ENCODE data around the gene OSBPL5. TPM values are rescaled to one million over a fixed set of nuclear protein-coding genes. Genes with fewer than 3 reads are reported as not detected.
"Not testable (repeated sequence)": the region's sequence is repeated elsewhere in the genome, so short reads cannot be mapped to it uniquely, and the experiment has no call there.

Gene OSBPL5
- total and polyA plus RNA-seq, 4 donors, result 20.9 to 54.0 (median 34.8) TPM

GRCh38 chr11:3123305-3123704 lies 41.8 kb downstream of the OSBPL5 start:
- 49% methylated on average over 17 of the region's 19 CpGs for WGBS (ENCODE audit: insufficient coverage)
- peak in 4 of 6 donors; percentile 20 to 96 (median 53) for DNase-seq (ENCODE audit: low read depth in 4 of 6, low spot score in 6 of 6)
- H3K4me3 ChIP-seq (ENCODE audit: low read depth, low read length), result no peak overlapping the region
- H3K4me1 ChIP-seq (ENCODE audit: control insufficient read depth, insufficient read depth, low read length), result peaks cover 36% of the 10 kb centered on the region
- no peak overlapping the region for H3K27ac ChIP-seq (ENCODE audit: low read depth, low read length)
- H3K9me3 ChIP-seq (ENCODE audit: control insufficient read depth, insufficient read depth, low read length), result no peaks in the 10 kb centered on the region
- H3K27me3 ChIP-seq (ENCODE audit: control insufficient read depth, insufficient read depth, low read length), result no peaks in the 10 kb centered on the region
- peaks cover 95% of the 10 kb centered on the region for H3K36me3 ChIP-seq (ENCODE audit: control insufficient read depth, insufficient read depth, low read length)

GRCh38 chr11:3122775-3123201 lies 42.3 kb downstream of the OSBPL5 start:
- Histone ChIP-seq H3K27me3 (ENCODE audit: control insufficient read depth, insufficient read depth, low read length) (no peaks in the 10 kb centered on the region), H3K4me3 (ENCODE audit: low read depth, low read length) (no peak overlapping the region), H3K36me3 (ENCODE audit: control insufficient read depth, insufficient read depth, low read length) (peaks cover 90% of the 10 kb centered on the region), H3K27ac (ENCODE audit: low read depth, low read length) (no peak overlapping the region), H3K4me1 (ENCODE audit: control insufficient read depth, insufficient read depth, low read length) (peaks cover 36% of the 10 kb centered on the region), H3K9me3 (ENCODE audit: control insufficient read depth, insufficient read depth, low read length) (no peaks in the 10 kb centered on the region)
- no peak for DNase-seq (ENCODE audit: low read depth in 4 of 6, low spot score in 6 of 6)
- WGBS (ENCODE audit: insufficient coverage), result 86% methylated on average over 13 of the region's 13 CpGs

- Histone ChIP-seq H3K9me3 (ENCODE audit: control insufficient read depth, insufficient read depth, low read length) (no peaks in the 10 kb centered on the region), H3K36me3 (ENCODE audit: control insufficient read depth, insufficient read depth, low read length) (peaks cover 84% of the 10 kb centered on the region), H3K27me3 (ENCODE audit: control insufficient read depth, insufficient read depth, low read length) (no peaks in the 10 kb centered on the region), H3K27ac (ENCODE audit: low read depth, low read length) (no peak overlapping the region), H3K4me1 (ENCODE audit: control insufficient read depth, insufficient read depth, low read length) (peaks cover 35% of the 10 kb centered on the region), H3K4me3 (ENCODE audit: low read depth, low read length) (no peak overlapping the region)
- no peak for DNase-seq (ENCODE audit: low read depth in 4 of 6, low spot score in 6 of 6)
- WGBS (ENCODE audit: insufficient coverage), result 92% methylated on average over 29 of the region's 34 CpGs
Measured at GRCh38 chr11:3121931-3122774, 43.0 kb downstream of the OSBPL5 start.

- Histone ChIP-seq H3K4me3 (ENCODE audit: low read depth, low read length) (no peak overlapping the region), H3K4me1 (ENCODE audit: control insufficient read depth, insufficient read depth, low read length) (peaks cover 27% of the 10 kb centered on the region), H3K36me3 (ENCODE audit: control insufficient read depth, insufficient read depth, low read length) (peaks cover 76% of the 10 kb centered on the region), H3K27me3 (ENCODE audit: control insufficient read depth, insufficient read depth, low read length) (no peaks in the 10 kb centered on the region), H3K9me3 (ENCODE audit: control insufficient read depth, insufficient read depth, low read length) (no peaks in the 10 kb centered on the region), H3K27ac (ENCODE audit: low read depth, low read length) (no peak overlapping the region)
- WGBS (ENCODE audit: insufficient coverage), result 96% methylated on average over 8 of the region's 10 CpGs
- no peak for DNase-seq (ENCODE audit: low read depth in 4 of 6, low spot score in 6 of 6)
Measured at GRCh38 chr11:3121416-3121815, 43.7 kb downstream of the OSBPL5 start.

GRCh38 chr11:3120071-3120792 lies 44.9 kb downstream of the OSBPL5 start:
- DNase-seq (ENCODE audit: low read depth in 4 of 6, low spot score in 6 of 6), result no peak
- Histone ChIP-seq H3K9me3 (ENCODE audit: control insufficient read depth, insufficient read depth, low read length) (no peaks in the 10 kb centered on the region), H3K4me3 (ENCODE audit: low read depth, low read length) (no peak overlapping the region), H3K27ac (ENCODE audit: low read depth, low read length) (no peak overlapping the region), H3K36me3 (ENCODE audit: control insufficient read depth, insufficient read depth, low read length) (peaks cover 66% of the 10 kb centered on the region), H3K27me3 (ENCODE audit: control insufficient read depth, insufficient read depth, low read length) (no peaks in the 10 kb centered on the region), H3K4me1 (ENCODE audit: control insufficient read depth, insufficient read depth, low read length) (peaks cover 26% of the 10 kb centered on the region)
- 89% methylated on average over 25 of the region's 26 CpGs for WGBS (ENCODE audit: insufficient coverage)

GRCh38 chr11:3119141-3119821 lies 45.8 kb downstream of the OSBPL5 start:
- Histone ChIP-seq H3K9me3 (ENCODE audit: control insufficient read depth, insufficient read depth, low read length) (peaks cover 4% of the 10 kb centered on the region), H3K36me3 (ENCODE audit: control insufficient read depth, insufficient read depth, low read length) (peaks cover 58% of the 10 kb centered on the region), H3K4me1 (ENCODE audit: control insufficient read depth, insufficient read depth, low read length) (peaks cover 19% of the 10 kb centered on the region), H3K27ac (ENCODE audit: low read depth, low read length) (no peak overlapping the region), H3K27me3 (ENCODE audit: control insufficient read depth, insufficient read depth, low read length) (no peaks in the 10 kb centered on the region), H3K4me3 (ENCODE audit: low read depth, low read length) (no peak overlapping the region)
- WGBS (ENCODE audit: insufficient coverage), result 94% methylated on average over 11 of the region's 14 CpGs
- no peak for DNase-seq (ENCODE audit: low read depth in 4 of 6, low spot score in 6 of 6)

GRCh38 chr11:3115321-3115720 lies 49.8 kb downstream of the OSBPL5 start:
- H3K36me3 ChIP-seq (ENCODE audit: control insufficient read depth, insufficient read depth, low read length), result peaks cover 23% of the 10 kb centered on the region
- no peaks in the 10 kb centered on the region for H3K4me1 ChIP-seq (ENCODE audit: control insufficient read depth, insufficient read depth, low read length)
- no peak overlapping the region for H3K4me3 ChIP-seq (ENCODE audit: low read depth, low read length)
- no peak for DNase-seq (ENCODE audit: low read depth in 4 of 6, low spot score in 6 of 6)
- no CpG with 5 or more reads among the region's 3 CpGs for WGBS (ENCODE audit: insufficient coverage)
- H3K9me3 ChIP-seq (ENCODE audit: control insufficient read depth, insufficient read depth, low read length), result peaks cover 4% of the 10 kb centered on the region
- H3K27me3 ChIP-seq (ENCODE audit: control insufficient read depth, insufficient read depth, low read length), result no peaks in the 10 kb centered on the region
- H3K27ac ChIP-seq (ENCODE audit: low read depth, low read length), result no peak overlapping the region

GRCh38 chr11:3113661-3114060 lies 51.4 kb downstream of the OSBPL5 start:
- not testable (repeated sequence) for DNase-seq (ENCODE audit: low read depth in 4 of 6, low spot score in 6 of 6); H3K27me3 ChIP-seq (ENCODE audit: control insufficient read depth, insufficient read depth, low read length)
- H3K36me3 ChIP-seq (ENCODE audit: control insufficient read depth, insufficient read depth, low read length), result peaks cover 24% of the 10 kb centered on the region

GRCh38 chr11:3111919-3112690 lies 53.0 kb downstream of the OSBPL5 start:
- peaks cover 36% of the 10 kb centered on the region for H3K36me3 ChIP-seq (ENCODE audit: control insufficient read depth, insufficient read depth, low read length)
- no peaks in the 10 kb centered on the region for H3K4me1 ChIP-seq (ENCODE audit: control insufficient read depth, insufficient read depth, low read length)
- no peak for DNase-seq (ENCODE audit: low read depth in 4 of 6, low spot score in 6 of 6)
- no peak overlapping the region for H3K4me3 ChIP-seq (ENCODE audit: low read depth, low read length)
- peaks cover 4% of the 10 kb centered on the region for H3K9me3 ChIP-seq (ENCODE audit: control insufficient read depth, insufficient read depth, low read length)
- 94% methylated on average over 6 of the region's 9 CpGs for WGBS (ENCODE audit: insufficient coverage)
- H3K27me3 ChIP-seq (ENCODE audit: control insufficient read depth, insufficient read depth, low read length), result no peaks in the 10 kb centered on the region
- no peak overlapping the region for H3K27ac ChIP-seq (ENCODE audit: low read depth, low read length)

More at GRCh38 chr11:3113661-3114060, 51.4 kb downstream of the OSBPL5 start:
- H3K9me3 ChIP-seq (ENCODE audit: control insufficient read depth, insufficient read depth, low read length); H3K4me3 ChIP-seq (ENCODE audit: low read depth, low read length); H3K4me1 ChIP-seq (ENCODE audit: control insufficient read depth, insufficient read depth, low read length); H3K27ac ChIP-seq (ENCODE audit: low read depth, low read length): not testable (repeated sequence)

Measured in spinal cord (tissue), 10 donors.